GM18873 (cell line): ENCODE data around the gene ARMC6.

Experiments used
- ATAC-seq: cut with Tn5 transposase; IDR thresholded peaks from one replicate; pipeline ENCODE4 v1.9.1; 2021; ENCODE audit warnings: mild to moderate bottlenecking, moderate library complexity, moderate number of reproducible peaks; ENCODE audit not compliant: unreplicated experiment, low FRiP score

ARMC6 gene

DNA sequence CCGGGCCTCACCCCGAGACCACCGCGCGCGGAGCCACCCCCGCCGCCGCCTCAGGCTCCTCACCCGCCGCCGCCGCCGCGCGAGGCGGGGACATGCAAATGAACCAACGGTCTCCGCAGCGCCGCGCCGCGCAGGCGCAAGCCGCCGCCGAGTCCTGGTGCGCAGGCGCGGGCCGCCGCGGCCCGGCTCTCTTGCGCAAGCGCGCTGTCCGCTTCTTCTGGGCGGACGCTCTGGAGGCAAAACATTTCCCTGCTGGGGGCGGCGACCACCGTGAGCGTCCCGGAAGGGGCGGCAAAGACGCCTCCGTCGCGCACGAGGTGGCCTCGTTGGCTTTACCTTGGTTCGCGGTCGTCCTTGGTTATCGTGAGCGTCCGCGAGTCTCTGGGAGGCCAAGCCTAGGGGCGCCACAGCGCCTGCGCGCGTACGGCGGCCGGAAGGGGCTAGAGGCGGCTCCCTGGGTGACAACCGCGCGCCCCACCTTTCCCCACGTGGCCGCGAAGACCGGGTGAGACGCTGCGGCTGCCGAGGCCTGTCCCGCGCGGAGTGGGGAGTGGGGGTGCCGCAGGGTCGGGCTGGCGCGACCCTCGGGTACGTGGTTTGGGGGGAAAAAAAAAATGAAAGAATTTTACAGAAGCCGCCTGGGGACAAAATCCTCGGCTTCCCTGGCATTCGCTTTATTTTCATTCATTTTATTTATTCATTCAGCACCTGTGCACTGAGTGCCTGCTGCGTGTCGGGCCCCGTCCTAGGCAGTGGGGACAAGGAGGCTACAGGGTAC lies at the start of gene ARMC6, which contains the start of gene SUGP2:
Gene ARMC6 (plus strand): TSS at position 178 of the 778 bp plus-strand sequence. CDS start 607 bp downstream, outside the sequence.
Gene SUGP2 (minus strand): TSS at position 92 of the 778 bp plus-strand sequence. CDS start 2,446 bp downstream, outside the sequence.
- ATAC-seq = peak; percentile 68

DNA sequence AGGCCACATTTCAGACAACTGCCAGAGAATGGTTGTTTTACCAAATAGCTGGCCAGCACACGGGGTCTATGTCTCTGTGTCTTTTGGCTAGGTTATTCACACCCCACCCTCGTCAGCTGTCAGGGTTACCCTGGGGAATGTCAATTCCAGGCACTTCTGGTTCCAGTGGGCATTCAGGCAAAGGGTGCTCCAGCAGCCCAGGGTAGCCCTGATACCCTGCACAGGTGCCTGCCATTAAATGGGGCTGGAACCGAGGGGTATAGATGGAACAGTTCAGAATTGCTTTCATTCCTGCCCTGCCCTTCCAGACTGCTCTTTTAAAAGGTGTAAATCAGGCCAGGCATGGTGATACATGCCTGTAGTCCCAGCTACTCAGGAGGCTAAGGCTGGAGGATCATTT lies 49.2 kb upstream of the ARMC6 start:
- no peak for ATAC-seq

DNA sequence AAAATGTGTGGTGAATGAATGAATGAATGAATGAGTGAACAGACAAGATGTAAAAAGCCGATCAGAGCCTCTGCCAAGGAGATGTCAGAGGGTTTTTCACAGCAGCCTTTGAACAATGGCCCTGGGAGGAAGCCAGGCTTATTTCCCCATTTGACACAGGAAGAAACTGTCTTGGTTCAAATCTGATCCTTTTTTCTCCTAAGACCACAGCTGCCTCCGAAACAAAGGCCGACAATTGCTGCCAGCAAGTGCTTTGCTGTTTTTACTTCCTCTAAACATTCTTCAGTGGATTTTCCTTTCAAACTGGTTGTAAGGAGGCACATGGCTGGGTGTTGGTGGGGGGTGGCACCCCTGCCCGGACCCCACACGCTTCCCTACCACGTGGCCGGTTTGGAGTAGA lies 48.1 kb upstream of the ARMC6 start:
- ATAC-seq = no peak

DNA sequence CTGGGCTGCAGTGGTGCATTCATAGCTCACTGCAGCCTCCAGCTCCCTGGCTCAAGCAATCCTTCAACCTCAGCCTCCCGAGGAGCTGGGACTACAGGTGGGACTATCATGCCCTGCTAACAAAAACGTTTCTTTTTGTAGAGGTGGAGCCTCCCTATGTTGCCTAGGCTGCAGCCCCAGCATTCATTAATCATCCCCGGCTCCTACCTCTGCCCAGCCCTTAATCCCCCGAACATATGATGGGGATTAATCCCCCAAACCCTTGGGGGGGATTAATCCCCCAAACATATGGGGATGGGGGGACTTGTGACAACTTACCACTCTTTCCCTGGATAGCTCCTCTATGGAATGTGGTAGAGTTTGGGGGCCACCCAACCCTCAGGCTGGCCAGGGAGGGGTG lies 45.9 kb upstream of the ARMC6 start:
- no peak for ATAC-seq

DNA sequence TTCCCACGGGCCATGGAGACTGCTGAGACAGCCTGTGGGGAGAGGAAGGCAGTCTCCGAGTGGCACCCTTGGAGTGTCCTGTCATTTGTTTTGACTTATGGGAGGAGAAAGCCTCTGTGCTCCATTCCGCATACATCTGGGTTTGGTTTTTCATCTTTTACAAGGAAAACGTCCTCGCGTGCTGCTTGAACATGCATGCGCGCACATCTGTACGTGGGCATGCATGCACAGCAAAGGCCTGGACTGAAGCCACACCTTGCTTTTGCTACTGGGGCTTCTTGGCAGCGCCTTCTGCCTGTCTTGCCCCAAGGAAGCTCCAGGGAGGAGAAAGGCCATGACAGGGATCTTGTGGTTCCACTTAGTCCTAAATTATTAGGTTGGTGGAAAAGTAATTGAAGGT lies 44.1 kb upstream of the ARMC6 start:
- no peak for ATAC-seq

DNA sequence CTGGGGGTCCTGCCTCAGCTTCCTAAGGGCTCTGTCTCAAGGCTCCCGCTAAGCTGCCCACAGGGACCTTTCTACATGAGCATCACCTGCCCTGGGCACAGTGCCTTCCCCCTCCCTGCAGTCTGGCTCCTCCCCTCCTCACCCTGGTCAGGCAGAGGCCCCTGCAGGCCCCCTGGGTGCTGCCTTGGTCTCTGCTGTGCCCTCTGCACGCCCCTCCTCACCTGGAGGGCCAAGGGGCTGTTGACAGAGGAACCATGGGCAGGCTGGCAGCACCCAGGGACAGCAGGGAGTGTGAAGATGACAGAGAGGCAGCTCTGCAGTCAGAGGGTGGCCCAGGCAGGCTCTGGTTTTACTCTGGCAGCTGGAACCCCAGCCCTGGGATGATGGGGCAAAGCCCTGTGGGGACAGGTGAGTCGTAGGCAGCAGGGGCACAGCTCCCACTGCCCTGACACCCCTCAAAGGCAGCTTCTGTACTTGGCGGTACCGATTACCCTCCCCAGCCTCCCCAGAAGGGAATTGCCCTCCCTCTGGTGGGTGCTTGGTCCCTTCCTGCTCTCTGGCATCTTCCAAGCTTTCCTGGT lies 43.2 kb upstream of the ARMC6 start:
- no peak for ATAC-seq

DNA sequence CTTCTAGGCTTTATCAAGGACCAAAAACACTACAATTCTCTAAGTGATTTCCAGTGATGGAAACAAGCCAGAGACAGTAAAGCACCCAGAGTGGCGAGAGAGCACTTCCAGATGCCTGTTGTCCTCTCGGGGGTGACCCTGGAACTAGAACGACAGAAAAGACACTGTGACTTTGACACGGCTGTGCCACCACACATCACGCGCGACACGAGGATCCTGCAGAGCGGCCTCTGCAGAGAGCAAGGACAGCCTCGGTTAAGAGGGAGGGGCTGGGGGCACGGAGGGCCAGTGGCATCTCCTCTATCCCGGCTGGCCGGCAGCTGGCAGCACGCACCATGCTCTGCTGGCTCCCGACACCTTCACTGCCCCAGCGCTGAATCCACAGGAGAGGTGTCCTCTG lies 42.4 kb upstream of the ARMC6 start:
- no peak for ATAC-seq

DNA sequence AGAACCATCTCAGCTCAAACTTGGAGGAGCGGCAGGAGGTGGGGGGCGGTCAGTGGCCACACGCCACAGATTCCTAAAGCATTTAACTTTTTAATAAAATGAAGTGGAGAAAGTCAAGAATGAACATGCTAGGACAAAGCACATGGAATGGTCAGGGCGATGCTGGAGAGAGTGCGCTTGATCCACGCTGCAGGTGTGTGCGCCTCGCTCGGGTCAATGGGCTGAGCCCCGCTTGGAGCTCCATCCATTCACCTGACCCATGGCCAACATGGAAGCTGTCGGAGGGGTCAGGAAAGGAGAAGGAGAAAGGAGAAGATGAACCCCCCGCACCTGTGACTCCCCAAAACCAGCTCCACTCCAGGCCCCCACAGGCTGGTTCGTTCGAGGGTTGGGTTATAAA lies 41.9 kb upstream of the ARMC6 start:
- ATAC-seq = no peak

DNA sequence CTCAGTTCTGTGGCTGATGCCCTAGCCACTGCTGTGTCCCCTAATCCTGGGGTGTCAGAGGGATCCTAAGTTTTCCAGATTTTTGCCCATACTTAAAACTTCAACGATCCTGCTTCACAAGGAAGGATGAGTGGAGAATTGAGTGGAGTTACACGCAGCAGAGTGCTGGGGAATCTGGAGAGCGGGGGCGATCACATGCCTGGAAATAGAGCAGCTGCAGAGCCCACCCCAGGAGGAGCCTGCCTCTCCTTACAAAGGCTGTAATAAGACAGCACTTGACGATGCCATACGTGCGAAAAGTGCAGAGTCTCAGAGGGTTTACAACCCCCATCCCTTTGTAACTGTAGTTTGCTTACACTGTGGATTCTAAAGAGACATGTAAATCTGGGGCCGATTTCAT lies 40.7 kb upstream of the ARMC6 start:
- ATAC-seq = no peak

DNA sequence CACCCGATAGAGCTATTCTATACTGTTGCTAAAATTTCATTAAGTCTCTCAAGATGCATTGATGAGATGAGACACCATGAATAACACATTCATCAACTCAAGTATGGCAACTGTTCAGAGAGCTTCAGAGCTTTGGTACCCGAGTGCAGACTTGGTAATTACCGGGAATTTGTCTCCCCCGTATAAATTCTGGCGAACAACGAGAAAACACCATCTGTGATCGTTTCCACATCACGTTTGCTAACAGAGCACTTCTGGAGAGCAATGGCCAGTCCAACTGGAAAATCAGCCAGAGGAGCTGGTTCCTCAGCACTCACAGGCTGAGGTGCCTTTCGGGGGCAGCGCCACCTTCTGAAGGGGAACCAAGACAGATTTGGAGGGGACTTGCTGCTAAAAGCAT lies 40.3 kb upstream of the ARMC6 start:
- no peak for ATAC-seq

DNA sequence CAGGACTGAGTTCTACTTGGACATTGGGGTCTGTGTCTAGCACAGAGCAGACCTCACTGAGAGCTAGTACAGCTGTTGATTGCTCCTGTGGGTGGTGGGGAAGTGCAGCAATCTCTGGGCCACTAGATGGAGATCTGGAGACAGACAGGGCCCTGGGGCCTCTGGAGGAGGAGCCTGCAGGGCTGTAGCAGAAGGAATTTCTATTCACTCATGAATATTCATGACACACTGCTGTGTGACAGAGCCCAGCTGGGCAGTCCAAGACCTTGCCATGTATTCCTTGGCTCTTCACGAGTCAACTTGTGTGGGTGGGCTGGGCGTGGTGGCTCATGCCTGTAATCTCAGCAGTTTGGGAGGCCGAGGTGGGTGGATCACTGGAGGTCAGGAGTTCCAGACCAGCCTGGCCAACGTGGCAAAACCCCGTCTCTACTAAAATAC lies 37.6 kb upstream of the ARMC6 start:
- ATAC-seq = no peak

DNA sequence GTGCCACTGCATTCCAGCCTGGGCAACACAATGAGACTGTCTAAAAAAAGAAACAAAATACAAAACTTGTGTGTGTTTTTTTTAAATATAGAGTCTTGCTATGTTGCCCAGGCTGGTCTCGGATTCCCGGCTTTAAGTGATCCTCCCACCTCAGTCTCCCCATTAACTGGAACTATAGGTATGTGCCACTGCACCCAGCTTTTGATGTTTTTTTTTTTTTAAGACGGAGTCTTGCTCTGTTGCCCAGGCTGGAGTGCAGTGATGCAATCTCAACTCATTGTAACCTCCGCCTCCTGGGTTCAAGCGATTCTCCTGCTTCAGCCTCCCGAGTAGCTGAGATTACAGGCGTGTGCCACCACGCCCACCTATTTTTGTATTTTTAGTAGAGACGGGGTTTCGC lies 37.1 kb upstream of the ARMC6 start:
- ATAC-seq = no peak

DNA sequence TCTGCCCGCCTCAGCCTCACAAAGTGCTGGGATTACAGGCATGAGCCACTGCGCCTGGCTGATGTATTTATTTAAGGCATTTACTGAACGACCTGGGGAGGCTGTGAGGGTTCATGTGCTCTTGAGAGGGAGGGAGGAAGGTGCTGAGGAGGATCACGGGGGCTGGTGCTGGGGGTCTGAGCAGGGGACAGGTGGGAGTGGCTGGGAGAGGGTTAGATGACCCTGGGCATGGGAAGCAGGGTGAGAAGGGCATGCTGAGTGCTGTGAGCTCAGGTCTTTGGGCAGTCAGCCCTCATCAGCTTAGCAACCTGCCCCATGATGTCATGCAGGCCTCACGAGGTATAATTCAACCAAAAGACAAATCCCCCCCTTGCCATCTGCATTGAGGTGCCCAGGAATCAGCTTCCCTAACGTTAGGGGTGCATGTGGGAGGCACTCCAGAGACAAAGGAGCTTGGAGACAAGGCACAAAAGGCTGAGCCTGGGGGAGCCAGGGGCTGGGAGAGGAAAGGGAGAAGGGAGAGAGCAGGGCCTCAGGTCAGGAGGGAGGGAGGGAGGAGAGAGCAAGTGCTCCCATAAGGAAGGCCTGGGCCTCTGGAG lies 36.5 kb upstream of the ARMC6 start:
- ATAC-seq = no peak

DNA sequence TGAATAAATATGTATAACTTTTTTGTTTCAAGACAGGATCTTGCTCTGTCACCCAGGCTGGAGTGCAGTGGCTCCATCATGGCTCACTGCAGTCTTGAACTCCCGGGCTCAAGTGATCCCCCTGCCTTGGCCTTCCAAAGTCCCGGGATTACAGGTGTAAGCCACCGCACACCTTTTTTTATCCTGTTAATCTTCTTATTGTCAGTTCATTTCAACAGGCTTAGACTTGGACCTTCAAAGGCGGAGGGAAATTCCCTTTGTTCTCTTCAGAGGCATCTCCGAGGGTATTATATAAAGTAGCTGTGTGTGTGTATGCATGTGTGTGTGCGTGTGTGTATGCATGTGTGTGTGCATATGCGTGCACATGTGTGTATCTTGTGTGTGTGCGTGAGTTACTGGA lies 35.1 kb upstream of the ARMC6 start:
- ATAC-seq = no peak

DNA sequence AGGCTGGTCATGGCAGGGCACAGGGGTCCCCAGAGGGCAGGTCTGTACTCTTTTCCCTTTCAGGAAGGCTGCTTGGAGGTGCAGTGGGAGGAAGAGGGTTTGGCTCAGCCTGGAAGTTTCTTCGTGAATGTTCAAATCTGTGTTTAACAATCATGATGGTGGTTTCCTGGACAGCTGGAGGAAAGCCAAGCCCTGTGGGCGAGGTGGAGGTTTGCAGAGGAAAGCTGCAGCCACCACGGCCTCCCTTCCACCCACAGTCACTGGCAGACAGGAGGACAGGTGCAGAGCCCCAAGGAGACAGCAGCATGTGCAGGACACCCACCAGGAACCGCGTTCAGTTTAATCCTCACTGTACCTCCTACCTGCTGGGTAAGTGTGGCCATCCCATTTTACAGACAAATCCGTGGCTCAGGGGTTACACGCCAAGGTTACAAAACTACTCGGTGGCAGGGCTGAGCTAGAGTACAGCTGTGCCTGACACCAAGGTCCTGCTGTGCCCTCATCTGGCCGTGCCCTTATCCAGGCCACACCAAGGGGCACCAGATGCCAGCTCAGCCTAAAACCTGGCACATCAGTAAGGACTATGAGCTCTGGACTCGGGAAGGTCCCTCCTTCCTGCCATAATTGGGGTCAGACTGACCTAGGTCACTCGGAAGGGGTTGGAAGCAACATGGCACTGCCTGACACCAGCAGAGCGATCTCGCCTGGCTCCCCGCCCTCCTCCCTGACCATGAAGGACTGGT lies 34.2 kb upstream of the ARMC6 start:
- no peak for ATAC-seq

DNA sequence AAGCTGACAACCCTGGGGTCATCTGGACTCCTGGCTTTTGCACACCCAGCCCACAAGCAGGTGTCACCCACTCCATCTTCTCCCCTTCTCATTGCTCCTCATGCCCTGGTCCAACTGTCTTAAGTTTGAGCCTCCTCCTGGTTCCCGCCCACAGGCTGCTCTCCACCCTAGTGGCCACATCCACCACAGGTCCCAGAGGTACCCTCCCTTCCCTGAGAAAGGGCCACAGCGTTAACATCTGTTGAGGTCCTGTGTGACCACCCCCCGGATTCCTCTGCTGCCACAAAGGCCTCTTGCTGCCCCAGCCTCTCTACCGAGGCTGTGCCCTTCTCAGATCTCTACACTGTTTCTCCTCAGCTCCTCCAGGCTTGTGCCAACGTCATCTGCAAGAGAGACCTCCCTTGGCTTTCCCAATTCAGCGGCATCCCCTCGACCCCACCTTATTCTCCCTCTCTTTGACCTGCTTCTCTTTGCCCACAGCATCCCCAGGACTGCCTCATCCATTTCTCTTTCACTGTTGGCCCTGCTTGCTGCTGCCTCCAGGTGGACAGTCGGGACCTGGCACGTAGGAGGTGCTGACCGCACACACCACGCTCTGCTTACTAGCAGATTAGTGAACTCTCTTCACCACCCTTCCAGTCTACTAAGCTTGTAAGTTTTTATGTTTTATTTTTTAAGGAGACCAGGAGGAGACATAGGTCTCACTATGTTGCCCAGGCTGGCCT lies 33.3 kb upstream of the ARMC6 start:
- no peak for ATAC-seq

DNA sequence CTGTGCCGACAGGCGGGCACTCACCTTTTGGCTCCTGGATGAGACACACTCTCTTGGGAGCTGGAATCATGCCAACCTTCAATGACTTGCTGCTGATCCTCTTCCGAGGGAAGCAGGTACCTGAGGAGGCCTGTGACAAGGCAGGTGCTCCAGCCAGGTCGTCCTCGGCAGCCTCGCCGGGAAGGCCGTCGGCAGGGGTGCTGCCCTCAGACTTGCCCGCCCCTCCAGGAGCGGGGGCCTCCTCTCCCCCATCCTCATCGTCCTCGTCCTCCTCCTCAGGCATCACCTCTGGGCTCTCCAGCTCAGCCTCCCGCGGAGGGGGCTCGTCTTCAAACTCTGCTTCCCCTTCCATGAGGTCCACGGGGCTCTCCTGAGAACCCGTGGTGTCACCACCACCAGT lies 29.3 kb upstream of the ARMC6 start:
- no peak for ATAC-seq

DNA sequence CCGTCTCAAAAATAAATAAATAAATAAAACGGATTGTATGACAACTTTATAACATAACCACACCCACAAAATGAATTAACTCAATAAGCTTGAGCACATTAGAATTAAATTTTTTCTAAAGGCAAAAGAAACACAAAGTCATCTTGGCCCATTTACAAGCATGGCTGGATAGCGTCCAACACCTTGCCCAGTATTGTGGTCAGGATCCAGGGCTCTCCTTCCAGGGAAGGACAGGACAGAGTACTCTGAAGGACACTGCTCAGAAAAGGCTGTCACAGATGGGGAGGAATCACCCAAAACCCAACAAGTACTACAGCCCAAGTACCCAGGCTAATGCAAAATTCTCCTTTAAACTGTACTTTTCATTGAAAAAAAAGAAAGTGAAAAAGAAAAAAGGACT lies 27.2 kb upstream of the ARMC6 start:
- no peak for ATAC-seq

DNA sequence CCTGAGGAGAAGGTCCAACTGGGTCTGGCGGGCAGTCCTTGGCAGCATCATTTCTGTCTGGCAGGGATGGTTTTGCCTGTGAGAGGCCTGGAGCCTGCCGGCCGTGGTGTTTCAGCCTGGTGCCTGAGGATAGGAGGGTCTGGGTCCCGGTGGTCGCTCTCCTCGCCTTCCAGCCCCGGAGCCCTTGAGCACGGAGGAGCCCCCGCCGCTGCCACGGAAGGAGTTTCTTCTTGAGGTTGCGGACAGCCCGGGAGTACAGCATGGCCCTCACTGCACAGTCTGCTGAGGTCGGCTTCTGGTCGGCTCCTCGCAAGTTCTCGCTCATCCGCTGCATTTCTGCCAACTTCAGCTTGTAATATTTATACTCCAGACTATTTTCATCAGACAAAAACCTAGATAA lies 23.5 kb upstream of the ARMC6 start:
- ATAC-seq = no peak

DNA sequence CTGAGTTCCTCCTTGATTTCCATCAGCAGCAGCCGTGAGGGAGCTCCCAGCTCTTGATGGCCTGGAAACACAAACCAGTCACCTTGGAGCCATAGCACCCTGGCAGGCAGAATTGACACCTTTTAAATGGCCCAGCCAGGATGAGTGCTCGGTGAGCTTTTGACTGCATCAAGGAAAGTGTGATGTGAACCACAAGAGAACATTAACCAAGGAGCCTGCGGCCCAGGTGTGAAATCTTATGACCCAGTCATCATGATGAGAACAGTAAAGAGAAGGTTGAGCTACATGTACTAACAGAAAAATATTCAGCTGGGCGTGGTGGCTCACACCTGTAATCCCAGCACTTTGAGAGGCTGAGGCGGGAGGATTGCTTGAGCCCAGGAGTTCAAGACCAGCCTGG lies 22.9 kb upstream of the ARMC6 start:
- ATAC-seq = no peak
